Panc1 (cell line): Measurements from ENCODE around the gene CHRNA1.

Experiments used
- CTCF ChIP-seq: fragments of 450-650 bp; IDR thresholded peaks from 2 replicates; pipeline ENCODE4 v1.5.1; 2017; ENCODE audit warnings: mild to moderate bottlenecking
- POLR2AphosphoS5 ChIP-seq: IDR thresholded peaks from 2 replicates; pipeline ENCODE4 v1.6.1; 2012; ENCODE audit warnings: mild to moderate bottlenecking, low read depth, low read length, moderate library complexity
- REST ChIP-seq, 2 experiments: IDR thresholded peaks; 2 replicates each; pipeline ENCODE4 v1.6.1; 2011 to 2012; ENCODE audit warnings: low read depth in 2 of 2, control low read depth in 1 of 2, low read length in 1 of 2, mild to moderate bottlenecking in 1 of 2, moderate library complexity in 1 of 2; ENCODE audit not compliant: insufficient read depth in 1 of 2
- SIN3A ChIP-seq: IDR thresholded peaks from 2 replicates; pipeline ENCODE4 v1.6.1; 2012; ENCODE audit warnings: low read depth, mild to moderate bottlenecking, low read length, moderate library complexity, borderline replicate concordance; ENCODE audit not compliant: insufficient read depth
- TCF7L2 ChIP-seq: IDR thresholded peaks from 2 replicates; pipeline ENCODE4 v1.6.1; 2011; ENCODE audit warnings: mild to moderate bottlenecking, low read depth, low read length, inconsistent platforms

- TF ChIP-seq SIN3A (no peak), REST (IDR thresholded peaks at IDR 0.05; ENCODE audit: insufficient read depth in 1 of 2, low read depth in 2 of 2, low read length in 1 of 2) (no peak), CTCF (no peak), TCF7L2 (no peak), POLR2AphosphoS5 (no peak)
These were observed 61.7 kb downstream of the CHRNA1 start for GRCh38 chr2:174702541-174702940.
